Lower leg skin (tissue), 4 donors: ENCODE data around the gene ANO9. TPM values are rescaled to one million over a fixed set of nuclear protein-coding genes. Genes with fewer than 3 reads are reported as not detected.
A peak's percentile ranks its signal among the peaks of the same experiment; 100 is the strongest.

ENCODE experiments used
- DNase-seq, 2 donors: peaks; one replicate each; pipeline ENCODE4 v3.0.0-alpha.2; 2019; ENCODE audit warnings: low spot score in 2 of 2
- H3K4me3 ChIP-seq: fragments of 200-600 bp; sonication (generic); 2 replicates; pipeline ENCODE4 v1.5.1; 2017; ENCODE audit warnings: mild to moderate bottlenecking, low read depth; ENCODE audit not compliant: poor library complexity, severe bottlenecking
- CTCF ChIP-seq, 3 donors: fragments of 450-650 bp; IDR thresholded peaks; one replicate each; pipeline ENCODE4 v1.5.1; 2016; ENCODE audit warnings: antibody characterized with exemption in 3 of 3, mild to moderate bottlenecking in 3 of 3, moderate library complexity in 2 of 3
- POLR2A ChIP-seq, 2 donors: fragments of 450-650 bp; IDR thresholded peaks; one replicate each; pipeline ENCODE4 v1.6.1; 2016 to 2017; ENCODE audit warnings: antibody characterized with exemption in 2 of 2, mild to moderate bottlenecking in 1 of 2, moderate library complexity in 1 of 2
- WGBS, 2 donors: methylation state at CpG; one replicate each; pipeline ENCODE4 v1.1.5; 2018; 5-methylcytosine and 5-hydroxymethylcytosine counted together
- intact Hi-C: fragments of 100-400 bp; cut with DNase I; formaldehyde crosslinking; loops from one replicate; pipeline ENCODE4 v1.15.0; 2023; ENCODE audit warnings: low total_unique reads
- total RNA-seq, 4 donors: library from RNA; depleted of rRNA; stranded (reverse); fragments of >200 nt; gene quantifications; one replicate each; pipeline ENCODE4 v1.1.0, GENCODE V29; 2016

The ANO9 gene
- total RNA-seq, 4 donors from 2014 or later, result 55.7 to 116 (median 92.1) TPM

DNA sequence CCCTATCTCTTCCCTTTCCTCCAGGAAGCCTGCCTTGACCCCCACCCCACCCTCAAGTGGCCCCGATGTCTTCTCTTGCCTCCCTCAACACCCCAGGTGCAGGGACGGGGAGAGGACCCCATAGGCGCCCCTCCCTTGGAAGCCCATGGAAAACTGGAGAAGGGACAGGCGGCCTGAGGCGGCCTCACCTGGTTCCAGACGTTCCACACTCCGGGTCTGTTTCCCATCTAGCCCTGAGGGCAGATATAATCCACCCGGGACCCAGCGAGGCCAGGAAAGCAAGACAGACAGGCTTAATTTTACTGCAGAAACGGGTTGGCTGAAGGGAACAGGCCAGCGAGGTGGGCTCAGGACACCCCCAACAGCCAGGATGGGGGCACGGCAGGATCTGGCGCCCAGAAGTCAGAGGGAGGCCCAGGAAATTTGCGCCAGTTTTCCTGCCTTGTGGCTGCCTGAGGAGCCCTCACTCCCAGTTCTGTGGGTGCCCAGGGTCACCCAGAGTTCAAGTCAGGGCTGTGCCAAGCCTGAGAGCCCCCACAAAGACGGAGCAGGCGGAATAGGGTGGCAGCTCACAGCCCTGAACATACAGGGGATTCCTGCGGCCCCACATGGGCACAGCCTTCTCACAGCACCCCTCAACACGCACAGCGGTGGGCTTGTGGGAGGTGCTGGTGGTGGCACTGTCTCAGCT is 24.0 kb downstream of the ANO9 start:
- TF ChIP-seq POLR2A (IDR thresholded peaks at IDR 0.05) (no peak), CTCF (IDR thresholded peaks at IDR 0.05) (no peak)
- 61 to 62% methylated on average over 15 to 18 of the region's 19 CpGs for WGBS, 2 donors

DNA sequence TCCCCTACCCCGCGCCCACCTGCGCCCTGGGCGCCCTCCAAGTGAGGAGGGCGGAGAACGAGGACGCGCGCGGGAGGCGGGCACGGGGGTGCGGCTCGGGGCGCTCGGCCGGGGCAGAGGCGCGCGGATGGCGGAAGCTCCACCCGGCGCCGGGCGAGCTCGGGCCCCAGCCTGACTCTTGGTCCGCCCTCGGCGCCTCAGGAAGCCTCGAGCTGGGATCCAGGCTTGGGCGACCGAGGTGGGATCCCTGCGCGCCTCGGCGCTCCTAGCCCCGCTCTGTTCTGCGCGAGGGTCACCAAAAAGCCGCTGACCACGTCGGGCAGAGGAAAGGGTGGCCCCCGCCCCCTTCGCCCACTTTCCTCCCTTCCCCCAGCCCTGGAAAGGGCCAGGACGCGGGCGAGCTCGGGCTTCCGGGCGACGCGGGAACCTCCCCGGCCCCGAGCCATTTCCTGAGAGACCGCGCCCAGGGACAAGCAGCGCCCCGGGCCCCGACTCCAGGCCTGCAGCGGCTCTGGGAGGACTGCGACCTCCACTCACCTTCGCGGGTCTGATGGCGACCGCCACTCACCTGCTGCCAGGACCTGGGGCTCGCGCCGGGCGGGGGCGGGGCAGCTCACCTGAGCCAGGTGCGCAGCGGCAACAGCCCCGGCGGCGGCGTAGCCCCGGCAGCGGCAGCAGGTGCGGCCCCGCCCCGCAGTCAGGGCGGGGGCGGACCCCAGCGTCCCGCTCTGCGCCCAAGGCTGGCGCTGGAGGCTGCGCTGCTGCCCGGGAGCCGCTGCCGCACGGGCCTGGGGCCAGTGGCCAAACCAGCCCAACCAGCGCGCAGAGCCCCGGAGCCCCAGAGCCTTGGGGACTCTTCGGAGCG is 24.8 kb downstream of the ANO9 start:
- intact Hi-C loops, result no loop called here
- TF ChIP-seq POLR2A (IDR thresholded peaks at IDR 0.05) (no peak), CTCF (IDR thresholded peaks at IDR 0.05) (no peak)

More for the DNA sequence above, 24.0 kb downstream of the ANO9 start:
- H3K4me3 ChIP-seq, result no peak overlapping the region
- DNase-seq, result no peak
- intact Hi-C loops, result no loop called here

GRCh38 chr11:416051-416756 is 25.6 kb downstream of the ANO9 start:
- DNase-seq, result no peak
- H3K4me3 ChIP-seq, result peak overlapping the region; percentile 52
- 14 to 20% methylated on average over 2 to 40 of the region's 45 CpGs for WGBS, 2 donors
- TF ChIP-seq POLR2A (IDR thresholded peaks at IDR 0.05) (no peak), CTCF (IDR thresholded peaks at IDR 0.05) (no peak)
- intact Hi-C loops, result no loop called here

More for the DNA sequence above, 24.8 kb downstream of the ANO9 start:
- peak overlapping the region; percentile 52 for H3K4me3 ChIP-seq
- DNase-seq, result no peak
- 1 to 7% methylated on average over 5 to 41 of the region's 97 CpGs for WGBS, 2 donors

GRCh38 chr11:415640-416041 is 26.2 kb downstream of the ANO9 start:
- DNase-seq, result no peak
- intact Hi-C loops, result no loop called here
- TF ChIP-seq POLR2A (IDR thresholded peaks at IDR 0.05), result no peak
- TF ChIP-seq CTCF (IDR thresholded peaks at IDR 0.05), result no peak
- 51 to 75% methylated on average over 3 to 5 of the region's 5 CpGs for WGBS, 2 donors
- H3K4me3 ChIP-seq, result no peak overlapping the region

- TF ChIP-seq CTCF (IDR thresholded peaks at IDR 0.05) (no peak), POLR2A (IDR thresholded peaks at IDR 0.05) (no peak)
- WGBS, 2 donors, result 47 to 58% methylated on average over 9 of the region's 9 CpGs
- intact Hi-C loops, result no loop called here
- no peak for DNase-seq
- H3K4me3 ChIP-seq, result no peak overlapping the region
Observed at GRCh38 chr11:414318-414857, 27.4 kb downstream of the ANO9 start.
